H1 (cell line): ENCODE measurements around the gene ARHGEF16. TPM values are rescaled to one million over a fixed set of nuclear protein-coding genes. Genes with fewer than 3 reads are reported as not detected.

Source experiments
- CTCF ChIA-PET: fragments of 300-600 bp; sonication (Branson Sonifier 250); formaldehyde crosslinking; loops from one replicate; lab custom pipeline; 2021; ENCODE audit not compliant: partially characterized antibody; lab: Charles Lee
- POLR2A ChIA-PET: fragments of 300-600 bp; sonication (Branson Sonifier 250); formaldehyde crosslinking; loops from one replicate; lab custom pipeline; 2021; ENCODE audit warnings: inconsistent platforms; ENCODE audit not compliant: partially characterized antibody; lab: Charles Lee
- DNase-seq, 2 experiments: peaks; one replicate each; pipeline versions ENCODE4 v3.0.0 to v3.0.0-alpha.2; 2010 to 2022; ENCODE audit warnings: low spot score in 2 of 2, low read depth in 1 of 2, mixed read lengths in 1 of 2
- FAIRE-seq: peaks from 2 replicates; lab custom pipeline; 2011; peaks lifted over from hg19 to GRCh38; lab: Jason Lieb, UNC
- H2AFZ ChIP-seq: 2 replicates; pipeline ENCODE4 v1.8.1; 2012; ENCODE audit warnings: low read length, inconsistent platforms
- H2AK5ac ChIP-seq: 2 replicates; pipeline ENCODE4 v1.6.1; 2013; ENCODE audit warnings: low read depth, low read length
- H2BK120ac ChIP-seq: replicated peaks from 2 replicates; pipeline ENCODE3; 2013; ENCODE audit warnings: low read depth, low read length, inconsistent platforms
- H2BK12ac ChIP-seq: 2 replicates; pipeline ENCODE4 v1.6.1; 2013; ENCODE audit warnings: low read depth, low read length
- H2BK15ac ChIP-seq: 2 replicates; pipeline ENCODE4 v1.6.1; 2013; ENCODE audit warnings: low read length
- H2BK20ac ChIP-seq: 2 replicates; pipeline ENCODE4 v1.6.1; 2013; ENCODE audit warnings: low read length
- H2BK5ac ChIP-seq: 2 replicates; pipeline ENCODE4 v1.6.1; 2013; ENCODE audit warnings: low read depth, low read length
- H3K14ac ChIP-seq: 2 replicates; pipeline ENCODE4 v1.6.1; 2013; ENCODE audit warnings: inconsistent platforms; ENCODE audit not compliant: insufficient read length
- H3K18ac ChIP-seq: 2 replicates; pipeline ENCODE4 v1.6.1; 2013; ENCODE audit warnings: low read length; ENCODE audit errors: extremely low read depth
- H3K23ac ChIP-seq: 2 replicates; pipeline ENCODE4 v1.6.1; 2013; ENCODE audit warnings: inconsistent platforms; ENCODE audit not compliant: insufficient read length
- H3K23me2 ChIP-seq: 2 replicates; pipeline ENCODE4 v1.6.1; 2013; ENCODE audit warnings: low read depth, low read length
- H3K27ac ChIP-seq: 2 replicates; pipeline ENCODE4 v1.6.1; 2011; ENCODE audit warnings: low read depth, low read length, inconsistent platforms
- H3K27me3 ChIP-seq, 4 experiments: replicated peaks in 1 of 4; 1 replicate in 1 of 4; 2 replicates in 3 of 4; pipeline versions ENCODE4 v1.6.1 to v1.8.1; 2011 to 2013; ENCODE audit warnings: low read length in 3 of 4, mild to moderate bottlenecking in 3 of 4, inconsistent platforms in 2 of 4, mixed read lengths in 2 of 4, moderate library complexity in 1 of 4; ENCODE audit not compliant: control insufficient read depth in 3 of 4, insufficient read depth in 3 of 4; ENCODE audit errors: extremely low read depth in 1 of 4
- H3K36me3 ChIP-seq, 4 experiments: 2 replicates each; pipeline versions ENCODE4 v1.6.1 to v1.8.1; 2011 to 2013; ENCODE audit warnings: mild to moderate bottlenecking in 4 of 4, low read length in 3 of 4, moderate library complexity in 2 of 4, control low read depth in 1 of 4, inconsistent platforms in 1 of 4; ENCODE audit not compliant: insufficient read depth in 4 of 4, control insufficient read depth in 2 of 4
- H3K4ac ChIP-seq: replicated peaks from 2 replicates; pipeline ENCODE3; 2013; ENCODE audit warnings: low read length, low read depth, mixed read lengths, inconsistent platforms; ENCODE audit not compliant: insufficient read length
- H3K4me1 ChIP-seq, 4 experiments: replicated peaks in 1 of 4; 1 replicate in 1 of 4; 2 replicates in 3 of 4; pipeline versions ENCODE4 v1.6.1 to v1.8.1; 2011 to 2013; ENCODE audit warnings: low read length in 3 of 4, inconsistent platforms in 2 of 4, mixed read lengths in 1 of 4; ENCODE audit not compliant: insufficient read depth in 4 of 4, control insufficient read depth in 3 of 4
- H3K4me2 ChIP-seq, 2 experiments: 2 replicates each; pipeline versions ENCODE4 v1.6.1 to v1.8.1; 2011 to 2013; ENCODE audit warnings: low read depth in 2 of 2, low read length in 2 of 2, control low read depth in 1 of 2, inconsistent platforms in 1 of 2, mild to moderate bottlenecking in 1 of 2; ENCODE audit not compliant: insufficient read depth in 1 of 2
- H3K4me3 ChIP-seq, 4 experiments: fragments of 200-600, 300-600 bp in 1 of 4; sonication (generic), shearing (Covaris generic), sonication (Bioruptor Twin) in 1 of 4; 2 replicates each; pipeline versions ENCODE4 v1.5.1 to v1.8.1; 2011 to 2016; ENCODE audit warnings: low read length in 4 of 4, low read depth in 3 of 4, control low read depth in 2 of 4, inconsistent platforms in 2 of 4, mild to moderate bottlenecking in 2 of 4, mixed read lengths in 1 of 4, moderate library complexity in 1 of 4; ENCODE audit not compliant: insufficient read depth in 2 of 4; ENCODE audit errors: extremely low read depth in 1 of 4
- H3K56ac ChIP-seq: replicated peaks from 2 replicates; pipeline ENCODE3; 2013; ENCODE audit warnings: low read depth, mild to moderate bottlenecking, mixed read lengths, low read length, inconsistent platforms; ENCODE audit not compliant: insufficient read length
- H3K79me1 ChIP-seq: 2 replicates; pipeline ENCODE4 v1.6.1; 2013; ENCODE audit warnings: low read depth, low read length, control low read depth
- H3K79me2 ChIP-seq, 2 experiments: 2 replicates each; pipeline versions ENCODE4 v1.6.1 to v1.8.1; 2012 to 2013; ENCODE audit warnings: low read length in 2 of 2, mild to moderate bottlenecking in 2 of 2, inconsistent platforms in 1 of 2; ENCODE audit not compliant: insufficient read depth in 2 of 2, control insufficient read depth in 1 of 2
- H3K9ac ChIP-seq, 4 experiments: replicated peaks in 1 of 4; 1 replicate in 1 of 4; 2 replicates in 3 of 4; pipeline versions ENCODE4 v1.6.1 to v1.8.1; 2011 to 2013; ENCODE audit warnings: low read depth in 3 of 4, low read length in 3 of 4, control low read depth in 2 of 4, mild to moderate bottlenecking in 2 of 4, moderate library complexity in 2 of 4, inconsistent platforms in 1 of 4; ENCODE audit errors: extremely low read depth in 1 of 4
- H3K9me3 ChIP-seq, 2 experiments: 2 replicates each; pipeline versions ENCODE4 v1.6.1 to v1.8.1; 2012 to 2013; ENCODE audit warnings: mild to moderate bottlenecking in 2 of 2, moderate library complexity in 2 of 2, control low read depth in 1 of 2, inconsistent platforms in 1 of 2, low read depth in 1 of 2, low read length in 1 of 2, mixed read lengths in 1 of 2; ENCODE audit not compliant: insufficient read depth in 2 of 2
- H4K20me1 ChIP-seq, 2 experiments: replicated peaks in 1 of 2; 2 replicates each; pipeline versions ENCODE3 to v1.8.1; 2011 to 2013; ENCODE audit warnings: inconsistent platforms in 2 of 2, low read length in 2 of 2, mild to moderate bottlenecking in 1 of 2; ENCODE audit not compliant: insufficient read depth in 2 of 2, control insufficient read depth in 1 of 2
- H4K5ac ChIP-seq: 2 replicates; pipeline ENCODE4 v1.6.1; 2013; ENCODE audit warnings: low read length, low read depth, mixed read lengths, inconsistent platforms; ENCODE audit not compliant: insufficient read length
- H4K8ac ChIP-seq: 2 replicates; pipeline ENCODE4 v1.8.0; 2013; ENCODE audit warnings: mild to moderate bottlenecking, moderate library complexity, low read length, inconsistent platforms; ENCODE audit not compliant: insufficient read depth; ENCODE audit errors: extremely low read depth
- H4K91ac ChIP-seq: replicated peaks from 2 replicates; pipeline ENCODE3; 2013; ENCODE audit warnings: low read length, mixed read lengths, inconsistent platforms; ENCODE audit not compliant: insufficient read length
- ATF2 ChIP-seq: IDR thresholded peaks from 2 replicates; pipeline ENCODE4 v1.6.1; 2012; ENCODE audit warnings: low read length, inconsistent platforms
- GABPA ChIP-seq: IDR thresholded peaks from 2 replicates; pipeline ENCODE4 v1.6.1; 2011; ENCODE audit warnings: mild to moderate bottlenecking, low read length, moderate library complexity, borderline replicate concordance; ENCODE audit not compliant: insufficient read depth
- POU5F1 ChIP-seq: IDR thresholded peaks from 2 replicates; pipeline ENCODE4 v1.6.1; 2011; ENCODE audit warnings: low read depth, mild to moderate bottlenecking, low read length, moderate library complexity
- WGBS, 2 experiments: shearing (Covaris generic) in 1 of 2; methylation state at CpG; one replicate each; pipeline versions ENCODE4 v1.1.6 to v1.1.7; 2013 to 2015; ENCODE audit warnings: low lambda C conversion rate in 2 of 2, mixed read lengths in 2 of 2, inconsistent platforms in 1 of 2, low coverage in 1 of 2, missing lambda C conversion rate in 1 of 2; ENCODE audit not compliant: insufficient replicate concordance in 2 of 2, insufficient coverage in 1 of 2, insufficient read length in 1 of 2; ENCODE audit errors: extremely low coverage in 1 of 2, missing lambda C conversion rate in 1 of 2; 5-methylcytosine and 5-hydroxymethylcytosine counted together
- polyA plus RNA-seq, 7 experiments: library from polyadenylated mRNA; depleted of rRNA in 3 of 7; stranded (reverse) in 5 of 7; unstranded in 2 of 7; fragments of >200 nt in 5 of 7; fragments of 200-250 nt in 2 of 7; gene quantifications; 1 replicate in 5 of 7; 2 replicates in 1 of 7; 4 replicates in 1 of 7; pipeline versions ENCODE4 v1.2.1 to v1.2.3, GENCODE V29; 2011 to 2013; ENCODE audit warnings: missing spikeins in 2 of 7, mixed read lengths in 2 of 7
- total RNA-seq: library from RNA; stranded (reverse); fragmentation: NEBNext Ultra II Directional; extraction: Animal tissue kit (Norgen Biotek cat#: 25700); gene quantifications from 2 replicates; pipeline ENCODE4 v1.2.1, GENCODE V29; 2021

The ARHGEF16 gene
- total and polyA plus RNA-seq, 2 of the 8 experiments (the other 6 are each of a cell fraction or from before 2014, with no cell fraction given): 18.3 to 20.7 TPM

GRCh38 chr1:3494321-3495308 is 40.1 kb downstream of the ARHGEF16 start:
- Histone ChIP-seq H3K14ac (no peak overlapping the region), H3K79me1 (no peaks in the 10 kb centered on the region), H4K20me1 (peaks cover 2 to 4% of the 10 kb centered on the region in 2 experiments), H3K23ac (no peak overlapping the region), H3K4me2 (no peak overlapping the region), H2BK5ac (no peak overlapping the region), H3K9me3 (peaks cover 0 to 7% of the 10 kb centered on the region in 2 experiments; a peak in 1 of 4 replicates), H2BK12ac (no peak overlapping the region), H3K27ac (no peak overlapping the region), H3K4me3 (no peak overlapping the region), H4K5ac (no peak overlapping the region), H3K9ac (no peak overlapping the region), H3K4me1 (peaks cover 0 to 4% (median 0%) of the 10 kb centered on the region in 4 experiments; a peak in 2 of 7 replicates), H2BK20ac (no peak overlapping the region), H3K27me3 (no peaks in the 10 kb centered on the region), H3K18ac (no peak overlapping the region), H2BK15ac (no peak overlapping the region), H3K36me3 (no peaks in the 10 kb centered on the region; a peak in 2 of 8 replicates), H3K56ac (no peak overlapping the region), H4K91ac (no peak overlapping the region), H3K23me2 (no peaks in the 10 kb centered on the region), H3K4ac (no peak overlapping the region), H2AFZ (no peak overlapping the region), H2BK120ac (no peak overlapping the region), H2AK5ac (no peak overlapping the region), H4K8ac (no peak overlapping the region), H3K79me2 (no peaks in the 10 kb centered on the region)
- WGBS, 2 experiments: 91% methylated on average over 20 of the region's 34 CpGs; no CpG with 5 or more reads in 1 of the 2 experiments
- FAIRE-seq: no peak
- no peak for DNase-seq
- ChIA-PET CTCF (interaction anchor here (0.6 to 1.2 kb wide), 4 partner anchors 12 to 230 kb away, joined by 3 read pairs; no protein-coding TSS in a partner anchor), POLR2A (no interaction called here)
- TF ChIP-seq POU5F1: no peak
- TF ChIP-seq GABPA: 0 out of 2 replicates have a peak, but pooled peaks have one; percentile 17
- no peak for TF ChIP-seq ATF2
